Small intestine (tissue), 4 donors: ENCODE results near the gene SPAM1. TPM values are rescaled to one million over a fixed set of nuclear protein-coding genes. Genes with fewer than 3 reads are reported as not detected.

Experiments
- polyA plus RNA-seq, 4 donors: library from polyadenylated mRNA; stranded (reverse) in 3 of 4; unstranded in 1 of 4; fragments of 200-250 nt in 3 of 4; fragments of 120-200 nt in 1 of 4; gene quantifications; one replicate each; pipeline versions ENCODE4 v1.2.1 to v1.2.3, GENCODE V29; 2013
- donor health status: healthy with polysubstance abuse.
- donor health status: Bipolar disorder and iron deficiency.
- donor health status: healthy.

SPAM1 gene
- polyA plus RNA-seq, 4 donors: 0.04 to 0.78 (median 0.45) TPM; not detected in 1

Other genes with a start within 250 kb of the SPAM1 start
- gene WASL, start 176.2 kb upstream of the SPAM1 start, polyA plus RNA-seq: 10 to 100 TPM; 26.8 to 73.1 (median 36.3) TPM
- gene HYAL4, start 80.1 kb upstream of the SPAM1 start, polyA plus RNA-seq: under 1 TPM in 1 of 4 donors, not detected in 3; 0.01 TPM
- 10 to 100 TPM in 1 of 4 donors, 1 to 10 TPM in 3; 1.6 to 14.0 (median 2.4) TPM for gene TMEM229A, start 107.8 kb downstream of the SPAM1 start, polyA plus RNA-seq